Globus pallidus (tissue), 1 donor: ENCODE measurements around the gene PTGES.
"Not testable (repeated sequence)": the region's sequence is repeated elsewhere in the genome, so short reads cannot be mapped to it uniquely, and the experiment has no call there.

Experiments
- DNase-seq: peaks from one replicate; pipeline ENCODE4 v3.0.0-alpha.2; 2015; ENCODE audit warnings: low spot score

Gene PTGES, protein sequence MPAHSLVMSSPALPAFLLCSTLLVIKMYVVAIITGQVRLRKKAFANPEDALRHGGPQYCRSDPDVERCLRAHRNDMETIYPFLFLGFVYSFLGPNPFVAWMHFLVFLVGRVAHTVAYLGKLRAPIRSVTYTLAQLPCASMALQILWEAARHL

DNA sequence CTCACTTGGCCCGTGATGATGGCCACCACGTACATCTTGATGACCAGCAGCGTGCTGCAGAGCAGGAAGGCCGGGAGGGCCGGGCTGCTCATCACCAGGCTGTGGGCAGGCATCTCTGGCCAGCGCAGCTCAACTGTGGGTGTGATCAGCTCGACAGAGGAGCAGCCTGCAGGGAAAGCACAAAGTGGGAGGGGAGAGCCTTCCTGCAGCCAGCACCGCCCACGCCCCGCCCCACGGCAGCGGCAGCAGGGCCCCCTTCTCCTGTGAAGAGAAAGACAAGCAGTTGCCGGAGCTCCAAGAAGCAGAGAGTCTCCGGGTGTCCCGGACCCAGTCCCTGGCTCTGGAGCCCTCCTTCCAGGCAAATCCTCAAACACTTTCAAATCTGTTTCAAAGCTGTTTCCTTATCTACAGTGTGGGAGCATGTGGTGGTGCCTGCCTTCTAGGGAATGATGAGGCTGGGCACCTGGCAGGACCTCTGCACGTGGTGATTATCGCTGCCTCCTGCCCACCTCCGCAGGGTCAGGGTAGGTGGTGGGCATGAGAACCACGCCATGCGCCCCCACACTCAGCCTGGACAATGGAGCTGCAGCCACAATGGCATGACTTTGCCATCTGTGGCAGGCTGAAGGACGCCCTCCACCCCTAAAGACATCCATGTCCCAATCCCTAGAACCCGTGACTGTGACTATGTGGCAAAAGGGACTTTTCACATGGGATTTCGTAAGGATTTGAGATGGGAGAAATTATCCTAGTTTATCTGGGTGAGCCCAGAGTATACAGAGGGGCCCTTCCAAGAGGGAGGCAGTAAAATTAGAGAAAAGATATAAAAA is at the start of gene PTGES:
PTGES (minus strand) TSS at position 143 of the 830 bp plus-strand sequence; CDS start at position 113, 30 bp downstream.
- no peak for DNase-seq

DNA sequence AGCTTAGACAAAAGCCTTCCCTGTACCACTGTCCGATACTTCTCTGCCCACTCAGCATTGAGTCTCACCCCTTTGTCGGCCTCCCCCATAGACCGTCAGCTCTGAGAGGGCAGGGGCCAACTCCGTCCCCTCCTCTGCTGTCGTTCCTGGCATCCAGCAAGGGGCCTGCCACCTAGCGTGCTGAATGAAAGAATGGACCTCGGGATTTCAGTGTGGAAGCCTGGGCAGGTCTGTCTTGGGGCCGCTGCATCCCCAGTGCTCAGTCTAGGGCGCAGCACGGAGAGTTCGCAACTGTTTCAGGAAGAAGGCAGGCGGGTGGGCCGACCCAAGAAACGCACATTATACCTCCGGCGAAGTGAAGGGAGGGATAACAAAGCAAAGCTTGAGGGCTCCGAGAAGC is 48.7 kb upstream of the PTGES start:
- no peak for DNase-seq

DNA sequence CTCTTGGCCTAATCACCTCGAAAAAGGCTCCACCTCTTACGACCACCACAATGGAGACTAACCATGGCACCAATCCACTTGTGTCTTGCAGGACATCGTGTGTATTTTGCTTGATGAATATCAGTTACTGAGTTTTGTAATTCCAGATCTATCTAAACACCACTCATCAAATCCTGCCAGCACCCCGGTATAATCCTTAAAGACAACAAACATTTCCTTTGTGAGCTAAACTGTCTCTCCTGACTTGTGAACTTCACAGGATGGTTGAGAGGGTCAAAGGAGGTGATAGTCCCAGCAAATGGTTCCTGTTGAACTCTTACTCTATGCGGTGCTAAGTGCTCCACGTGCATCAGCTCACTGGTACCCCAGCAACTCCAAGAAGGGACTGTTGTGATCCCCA is 46.1 kb upstream of the PTGES start:
- no peak for DNase-seq

DNA sequence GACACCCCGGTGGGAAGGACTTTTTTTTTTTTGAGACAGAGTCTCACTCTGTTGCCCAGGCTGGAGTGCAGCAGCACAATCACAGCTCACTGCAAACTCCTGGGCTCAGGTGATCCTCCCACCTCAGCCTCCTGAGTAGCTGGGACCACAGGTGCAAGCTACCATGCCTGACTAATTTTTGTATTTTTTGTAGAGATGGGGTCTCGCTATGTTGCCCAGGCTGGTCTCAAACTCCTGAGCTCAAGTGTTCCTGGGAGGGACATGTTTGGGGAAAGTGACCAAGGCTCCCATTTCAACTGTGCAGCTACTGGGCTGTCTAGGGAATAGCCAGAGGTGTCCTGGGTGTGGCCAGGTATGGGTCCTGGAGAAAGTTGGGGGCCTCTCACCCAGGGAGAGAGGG is 43.2 kb upstream of the PTGES start:
- not testable (repeated sequence) for DNase-seq

DNA sequence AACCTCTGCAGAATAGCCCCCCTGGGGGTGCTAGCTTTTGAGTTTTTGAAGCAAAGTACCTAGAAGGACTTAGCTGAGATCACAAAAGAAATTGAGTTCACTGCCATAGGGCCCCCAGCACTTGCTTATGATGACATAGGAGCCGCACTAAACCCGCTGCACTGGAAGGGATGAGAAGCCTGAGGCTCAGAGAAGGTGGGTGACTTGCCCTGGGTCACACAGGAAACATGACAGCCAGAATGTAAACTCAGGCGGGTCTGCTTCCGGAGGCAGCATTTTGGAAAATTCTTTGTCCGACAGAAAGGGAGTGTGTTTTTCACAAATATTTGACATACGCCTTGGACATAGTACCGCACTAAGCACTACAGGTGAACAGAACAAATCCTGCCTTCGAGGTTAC is 41.7 kb upstream of the PTGES start:
- no peak for DNase-seq

DNA sequence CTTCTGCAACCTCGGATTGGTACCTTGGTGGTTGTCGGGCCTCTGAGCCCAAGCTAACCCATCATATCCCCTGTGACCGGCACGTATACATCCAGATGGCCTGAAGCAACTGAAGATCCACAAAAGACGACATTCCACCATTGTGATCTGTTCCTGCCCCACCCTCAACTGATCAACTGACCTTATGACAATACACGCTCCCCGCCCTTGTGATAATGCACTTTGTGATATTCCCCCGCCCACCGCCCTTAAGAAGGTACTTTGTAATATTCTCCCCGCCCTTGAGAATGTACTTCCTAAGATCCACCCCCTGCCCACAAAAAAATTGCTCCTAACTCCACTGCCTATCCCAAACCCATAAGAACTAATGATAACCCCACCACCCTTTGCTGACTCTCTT is 33.6 kb upstream of the PTGES start:
- DNase-seq = no peak

DNA sequence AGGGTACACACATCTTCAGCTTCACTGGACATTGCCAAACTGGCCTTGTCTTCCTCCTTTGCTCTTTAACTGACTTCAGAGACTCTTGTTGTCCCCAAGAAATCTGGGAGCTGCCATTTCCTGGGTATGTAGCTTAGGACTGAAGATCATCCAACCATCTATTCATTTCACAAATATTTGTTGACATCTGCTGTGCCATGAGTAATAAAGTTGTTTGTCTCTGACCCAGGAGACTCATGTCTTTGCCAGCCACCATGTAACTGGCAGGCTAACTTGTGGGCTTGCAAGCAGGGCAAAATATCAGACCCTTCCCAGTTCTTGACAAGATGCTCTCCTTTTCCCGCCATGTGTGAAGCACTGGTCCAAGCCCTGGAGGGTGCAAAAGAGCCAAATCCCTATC is 33.0 kb upstream of the PTGES start:
- no peak for DNase-seq

DNA sequence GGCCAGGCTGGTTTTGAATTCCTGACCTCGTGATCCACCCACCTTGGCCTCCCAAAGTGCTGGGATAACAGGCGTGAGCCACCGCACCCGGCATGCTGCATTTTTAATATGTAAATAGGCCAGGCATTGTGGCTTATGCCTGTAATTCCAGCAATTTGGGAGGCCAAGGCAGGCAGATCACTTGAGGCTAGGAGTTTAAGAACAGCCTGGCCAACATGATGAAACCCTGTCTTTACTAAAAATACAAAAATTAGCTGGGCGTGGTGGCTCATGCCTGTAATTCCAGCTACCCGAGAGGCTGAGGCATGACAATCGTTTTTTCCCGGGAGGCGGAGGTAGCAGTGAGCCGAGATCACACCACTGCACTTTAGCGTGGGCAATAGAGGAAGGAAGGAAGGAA is 32.1 kb upstream of the PTGES start:
- DNase-seq = not testable (repeated sequence)

DNA sequence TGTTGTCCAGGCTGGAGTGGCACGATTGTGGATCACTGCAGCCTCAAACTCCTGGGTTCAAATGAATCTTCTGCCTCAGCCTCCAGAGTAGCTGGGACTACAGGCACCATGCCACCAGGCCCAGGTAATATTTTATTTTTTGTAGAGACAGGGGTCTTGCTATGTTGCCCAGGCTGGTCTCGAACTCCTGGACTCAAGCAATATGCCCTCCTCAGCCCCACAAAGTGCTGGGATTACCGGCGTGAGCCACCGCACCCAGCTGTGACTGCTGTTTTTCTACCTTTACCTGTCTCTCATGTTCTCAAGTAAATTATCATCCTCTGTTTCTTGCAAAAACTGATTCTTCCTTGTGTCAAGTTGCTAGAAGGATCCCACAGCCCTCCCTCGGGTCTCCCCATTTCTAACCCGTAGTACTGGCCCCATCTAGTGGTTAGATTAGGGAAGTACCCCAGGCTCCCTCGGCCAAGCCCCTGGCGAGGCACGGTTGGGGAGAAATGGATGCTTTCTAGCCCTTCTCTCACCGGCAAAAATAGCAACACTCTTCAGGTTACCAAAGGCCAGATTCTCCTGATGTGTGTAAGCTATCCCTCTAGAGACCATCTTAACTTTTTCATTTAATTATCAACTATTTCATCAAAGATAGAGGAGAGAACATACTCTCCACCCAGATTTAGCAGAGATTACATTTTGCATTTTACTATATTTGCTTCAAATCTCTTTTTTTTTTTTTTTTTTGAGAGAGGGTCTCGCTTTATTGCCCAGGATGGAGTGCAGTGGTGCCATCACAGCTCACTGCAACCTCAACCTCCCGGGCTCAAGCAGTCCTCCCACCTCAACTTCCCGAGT is 30.9 kb upstream of the PTGES start:
- peak; percentile 69 for DNase-seq

DNA sequence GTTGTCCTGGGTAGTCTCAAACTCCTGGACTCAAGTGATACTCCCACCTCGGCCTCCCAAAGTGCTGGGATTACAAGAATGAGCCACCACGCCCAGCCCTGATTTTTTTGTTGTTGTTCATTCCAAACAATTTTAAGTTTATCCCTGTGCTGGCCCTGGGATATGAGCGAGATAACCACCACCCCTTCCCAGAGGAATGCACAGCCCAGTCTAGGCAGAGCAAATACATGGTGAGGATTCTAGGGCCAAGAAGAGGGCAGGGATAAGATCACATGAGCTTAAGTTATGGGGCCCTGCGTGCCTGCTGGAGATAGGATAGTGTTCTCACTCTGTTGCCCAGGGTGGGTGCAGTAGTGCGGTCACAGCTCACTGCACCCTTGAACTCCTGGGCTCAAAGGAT is 29.1 kb upstream of the PTGES start:
- no peak for DNase-seq

DNA sequence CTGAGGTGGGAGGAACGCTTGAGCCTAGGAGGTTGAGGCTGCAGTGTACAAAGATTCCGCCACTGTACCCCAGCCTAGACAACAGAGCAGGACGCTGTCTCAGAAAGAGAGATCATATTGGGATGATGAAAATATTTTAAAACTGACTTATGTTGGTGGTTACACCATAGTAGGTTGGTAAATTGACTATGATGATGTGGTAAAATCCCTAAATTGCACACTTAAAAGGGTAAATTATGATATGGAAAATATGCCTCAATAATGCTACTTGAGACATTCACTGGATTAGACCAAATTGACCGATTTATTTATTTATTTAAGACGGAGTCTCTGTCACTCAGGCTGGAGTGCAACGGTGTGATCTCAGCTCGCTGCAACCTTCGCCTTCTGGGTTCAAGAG is 28.3 kb upstream of the PTGES start:
- no peak for DNase-seq

DNA sequence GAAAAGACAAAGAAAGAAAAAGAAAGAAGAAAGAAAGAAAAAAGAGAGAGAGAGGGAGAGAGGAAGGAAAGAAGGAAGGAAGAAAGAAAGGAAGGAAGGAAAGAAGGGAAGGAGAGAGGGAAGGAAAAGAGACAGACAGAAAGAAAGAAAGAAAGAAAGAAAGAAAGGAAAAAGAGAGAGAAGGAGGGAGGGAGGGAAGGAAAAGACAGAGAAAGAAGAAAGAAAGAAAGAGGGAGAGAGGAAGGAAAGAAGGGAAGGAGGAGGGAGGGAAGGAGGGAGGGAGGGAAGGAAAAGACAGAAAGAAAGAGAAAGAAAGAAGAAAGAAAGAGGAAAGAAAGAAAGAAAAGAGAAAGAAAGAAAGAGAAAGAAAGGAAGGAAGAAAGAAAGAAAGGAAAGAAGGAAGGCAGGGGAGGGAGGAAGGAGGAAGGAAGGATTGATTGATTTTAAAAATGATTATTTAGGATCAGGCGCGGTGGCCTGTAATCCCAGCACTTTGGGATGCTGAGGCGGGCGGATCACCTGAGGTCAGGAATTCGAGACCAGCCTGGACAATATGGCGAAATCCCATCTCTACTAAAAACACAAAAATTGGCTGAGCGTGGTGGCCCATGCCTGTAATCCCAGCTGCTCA is 26.8 kb upstream of the PTGES start:
- DNase-seq = no peak

DNA sequence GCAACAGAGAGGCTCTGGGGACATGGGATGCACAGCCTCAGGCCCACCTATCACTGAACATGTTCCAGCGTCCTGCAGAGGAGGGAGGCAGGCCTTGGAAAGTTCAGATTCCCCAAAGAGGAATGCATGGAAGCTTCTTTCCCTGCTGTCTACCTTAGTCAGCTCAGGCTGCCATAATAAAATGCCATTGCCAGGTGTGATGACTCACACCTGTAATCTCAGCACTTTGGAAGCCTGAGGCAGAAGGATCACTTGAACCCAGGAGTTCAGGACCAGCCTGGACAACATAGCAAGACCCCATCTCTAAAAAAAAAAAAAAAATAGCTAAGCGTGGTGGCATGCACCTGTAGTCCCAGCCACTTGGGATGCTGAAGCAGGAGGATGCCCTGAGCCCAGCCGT is 25.6 kb upstream of the PTGES start:
- DNase-seq = no peak

DNA sequence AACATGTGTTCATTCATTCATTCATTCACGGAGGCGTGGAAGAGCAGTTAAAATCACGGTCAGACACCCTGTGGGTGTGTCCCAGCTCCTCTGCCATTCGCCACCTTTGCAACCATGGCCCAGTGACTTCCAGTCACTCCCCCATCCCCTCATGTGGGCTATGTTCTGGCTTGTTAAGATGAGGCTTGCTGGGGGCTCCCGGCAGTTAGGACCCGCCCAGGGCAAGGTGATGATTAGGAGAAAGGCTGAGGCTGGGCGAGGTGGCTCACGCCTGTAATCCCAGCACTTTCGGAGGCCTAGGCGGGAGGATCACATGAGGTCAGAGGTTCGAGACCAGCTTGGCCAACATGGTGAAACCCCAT is 24.9 kb upstream of the PTGES start:
- DNase-seq = no peak

DNA sequence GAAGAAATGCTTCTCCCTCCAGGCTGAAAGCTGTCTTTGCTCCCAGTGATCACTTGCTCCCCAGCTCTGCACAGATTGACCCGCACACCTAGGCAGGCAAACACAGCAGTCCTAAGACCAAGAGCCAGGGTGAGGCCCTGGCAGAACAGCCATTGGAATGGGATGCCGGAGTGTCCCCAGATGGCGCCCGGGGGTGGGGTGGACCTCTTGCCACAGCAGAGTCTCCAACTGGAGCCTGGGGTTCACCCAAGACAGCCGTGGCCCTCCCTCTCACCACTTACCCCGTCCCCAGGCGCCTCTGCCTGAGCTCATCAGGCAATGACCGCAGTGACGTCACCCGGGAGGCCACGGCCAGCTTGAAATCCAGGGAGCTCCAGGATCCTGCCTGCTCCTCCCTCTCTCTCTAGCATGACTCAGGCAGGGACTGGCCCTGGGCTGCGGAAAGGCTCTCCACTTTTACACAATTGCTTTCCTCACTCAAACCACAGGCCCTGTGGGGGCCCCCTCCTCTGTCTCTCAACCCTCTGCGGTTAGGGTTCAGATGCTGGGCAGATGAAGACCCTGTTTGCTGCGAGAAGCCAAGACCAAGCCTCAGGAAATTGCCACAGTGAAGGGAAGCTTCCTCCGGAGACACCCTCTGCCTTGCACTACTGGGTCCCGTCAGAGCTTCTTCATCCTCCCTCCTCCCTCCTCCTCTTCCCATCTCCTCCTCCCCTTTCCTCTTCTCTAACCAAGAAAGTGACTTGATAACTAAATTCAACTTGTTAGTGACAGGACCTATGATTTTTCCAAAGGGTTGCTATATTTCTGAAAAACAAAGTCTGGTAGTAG is 24.3 kb upstream of the PTGES start:
- peak; percentile 73 for DNase-seq

DNA sequence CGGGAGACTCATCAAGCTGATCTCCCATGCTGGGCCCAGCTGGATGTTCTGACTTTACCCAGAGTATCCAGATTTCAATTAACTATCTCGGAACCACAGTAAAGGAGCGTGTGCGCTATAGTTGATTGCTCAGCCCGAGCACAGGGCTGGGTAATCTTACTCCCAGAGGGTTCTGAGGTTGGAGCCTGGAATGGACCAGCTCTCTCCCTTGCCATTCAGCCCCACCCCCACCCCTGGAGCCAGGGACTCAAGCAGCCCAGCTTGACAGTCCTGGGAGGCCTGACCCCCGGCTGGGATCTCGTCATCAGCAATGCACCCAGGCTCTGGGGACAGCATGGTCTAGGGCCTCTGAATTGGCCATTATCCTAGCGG is 23.7 kb upstream of the PTGES start:
- DNase-seq = no peak

DNA sequence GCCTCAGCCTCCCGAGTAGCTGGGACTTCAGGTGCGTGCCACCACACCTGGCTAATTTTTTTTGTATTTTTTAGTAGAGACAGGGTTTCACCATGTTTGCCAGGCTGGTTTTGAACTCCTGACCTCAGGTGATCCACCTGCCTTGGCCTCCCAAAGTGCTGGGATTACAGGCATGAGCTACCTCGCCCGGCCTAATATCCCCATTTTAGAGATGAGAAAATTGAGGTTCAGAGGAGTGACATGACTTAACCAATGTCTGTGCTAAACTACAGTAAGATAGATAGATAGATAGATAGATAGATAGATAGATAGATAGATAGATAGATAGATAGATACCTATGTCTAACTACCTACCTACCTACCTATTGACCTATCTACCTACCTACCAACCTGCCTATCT is 23.3 kb upstream of the PTGES start:
- DNase-seq = not testable (repeated sequence)

DNA sequence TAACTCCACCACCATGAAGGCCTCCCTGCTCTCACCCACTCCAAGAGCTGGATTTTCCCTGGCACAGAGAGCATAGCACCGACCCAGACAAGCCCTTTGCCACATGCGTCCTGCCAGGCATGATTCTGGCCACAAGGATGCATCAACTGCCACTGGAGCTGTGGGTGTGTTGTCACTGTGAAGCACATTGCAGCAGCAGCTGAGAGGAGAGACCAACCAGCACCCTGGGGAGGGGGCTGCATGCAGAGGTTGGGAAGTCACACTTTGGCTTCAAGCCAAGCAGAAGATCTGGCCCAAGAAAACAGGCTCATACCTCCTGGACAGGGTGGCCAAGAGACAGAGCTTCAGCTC is 22.6 kb upstream of the PTGES start:
- DNase-seq = no peak

DNA sequence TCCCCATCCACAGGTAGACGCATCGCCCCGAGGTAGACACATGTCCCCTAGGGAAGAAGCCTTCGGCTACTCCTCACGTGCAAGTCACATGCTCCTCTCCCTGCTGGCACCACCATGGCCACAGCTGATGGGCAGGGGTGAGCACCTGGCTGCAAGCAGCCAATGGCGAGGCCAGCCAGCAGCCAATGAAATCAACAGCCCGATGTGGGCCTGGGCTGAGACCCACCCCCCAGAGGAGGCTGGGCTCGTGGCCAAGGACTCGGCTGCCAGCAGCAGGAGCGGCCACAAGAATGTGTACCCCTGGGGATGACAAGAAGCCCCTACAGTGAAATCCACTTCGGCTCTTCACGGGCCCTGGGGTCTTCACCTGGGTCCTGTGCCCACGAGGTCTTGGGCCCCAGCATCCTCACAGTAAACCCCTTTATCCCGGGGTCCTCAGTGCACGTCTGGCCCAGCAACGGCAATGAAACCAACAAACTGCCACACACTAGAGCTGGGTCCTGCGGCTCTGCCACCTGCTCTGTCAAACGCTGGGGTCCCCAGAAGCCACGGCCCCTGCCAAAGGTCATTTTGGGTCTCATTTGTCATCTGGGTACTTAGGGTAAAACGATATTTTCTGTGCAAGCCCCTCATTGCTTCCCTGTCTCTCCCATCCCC is 22.1 kb upstream of the PTGES start:
- no peak for DNase-seq

DNA sequence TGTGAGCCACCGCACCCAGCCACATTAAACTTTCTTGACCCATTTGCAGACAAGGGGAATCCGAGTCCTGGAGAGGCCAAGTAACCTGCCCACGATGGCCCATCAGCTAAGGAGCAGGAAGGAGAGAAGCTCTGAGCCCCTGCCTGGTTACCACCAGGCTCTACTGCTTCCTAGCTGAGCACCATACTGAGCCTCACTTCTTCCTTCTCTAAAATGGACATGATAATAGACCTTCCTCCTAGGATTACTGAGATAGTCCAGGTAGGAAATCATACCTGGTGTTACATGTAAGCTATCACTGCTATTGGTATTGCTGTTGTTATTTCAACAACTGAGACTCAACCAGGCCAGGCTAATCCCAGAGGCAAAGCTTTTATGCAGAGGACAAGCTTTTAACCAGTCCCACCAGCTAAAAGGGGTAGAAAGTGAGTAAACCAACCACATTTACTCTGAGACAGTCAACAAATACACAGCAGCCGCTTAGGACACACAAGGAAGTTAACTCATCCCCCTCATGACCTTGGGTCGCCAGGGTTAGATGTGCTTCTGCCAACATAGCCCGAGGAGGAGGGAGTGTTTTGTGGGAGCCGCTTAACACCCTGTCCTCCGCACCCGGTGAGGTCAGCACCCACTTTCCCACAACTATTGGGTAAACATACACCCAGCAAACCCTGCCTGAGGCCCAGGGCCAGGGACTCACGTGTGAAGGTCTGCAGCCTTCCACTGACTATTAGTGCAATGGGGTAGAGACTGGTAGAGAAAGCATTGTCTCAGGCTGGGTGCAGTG is 20.6 kb upstream of the PTGES start:
- DNase-seq = no peak
